ACHN (cell line): ENCODE results near the gene LY86.

Experiments used
- DNase-seq: peaks from one replicate; pipeline ENCODE4 v3.0.0-alpha.2; 2015
- in situ Hi-C: cut with HindIII; loops from 2 replicates; pipeline ENCODE4 v1.10.0; 2017; ENCODE audit warnings: low sequenced_read_pairs, low pct_ligation_motif_present, low pct_unique_long_range_greater_than_20kb

The LY86 gene

DNA sequence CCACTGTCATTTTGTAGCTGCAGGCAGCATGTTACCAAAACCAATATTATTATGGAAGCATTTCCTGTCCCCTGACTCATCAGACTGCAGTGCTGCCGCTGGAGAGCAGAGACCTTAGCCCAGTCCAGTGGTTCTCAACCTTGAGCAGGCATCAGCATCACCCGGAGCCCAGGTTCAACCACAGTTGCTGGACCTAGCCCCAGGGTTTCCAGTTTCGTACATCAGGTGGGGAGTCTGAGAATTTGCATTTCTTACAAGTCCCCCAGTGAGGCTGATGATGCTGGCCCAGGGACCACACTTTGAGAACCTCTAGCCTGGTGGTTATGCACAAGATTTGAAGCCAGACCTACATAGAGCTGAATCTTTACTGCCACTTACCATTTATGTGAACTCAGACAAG is 47.3 kb downstream of the LY86 start:
- in situ Hi-C loops = no loop called here
- no peak for DNase-seq

DNA sequence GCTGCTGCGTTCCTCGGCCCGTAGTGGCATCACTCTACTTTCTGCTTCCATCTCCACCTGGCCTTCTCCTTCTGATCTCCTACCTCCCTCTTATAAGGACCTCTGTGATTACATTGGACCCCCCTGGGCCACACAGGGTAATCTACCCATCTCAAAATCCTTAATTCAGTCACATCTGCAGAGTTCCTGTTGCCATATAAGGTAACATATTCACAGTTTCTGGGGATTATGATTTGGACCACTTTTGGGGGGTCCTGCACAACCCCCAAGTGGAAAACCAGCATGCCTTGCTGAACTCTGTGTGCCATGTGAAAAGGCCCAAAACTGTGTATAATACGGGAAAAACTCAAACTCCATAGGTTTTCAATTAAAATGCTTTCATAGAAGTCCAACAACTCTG is 51.1 kb downstream of the LY86 start:
- in situ Hi-C loops = no loop called here
- DNase-seq = no peak

DNA sequence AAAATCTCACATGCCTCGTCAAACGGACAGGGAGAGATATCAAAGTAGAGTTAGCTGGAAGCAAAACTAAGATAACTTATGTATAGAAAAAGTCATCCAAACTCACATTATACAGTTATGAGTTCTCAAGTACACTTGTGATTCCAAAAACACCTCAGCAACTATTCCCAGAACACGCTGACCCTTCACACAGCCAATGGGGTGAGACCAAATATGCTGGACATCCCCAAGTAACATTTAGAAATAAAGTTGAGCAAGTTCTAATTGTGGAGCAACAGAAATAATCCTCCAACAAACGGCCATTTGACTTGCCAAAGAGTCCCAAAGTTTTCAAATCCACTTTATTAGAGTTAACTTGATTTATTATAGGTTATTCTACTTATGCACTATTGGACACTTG is 52.4 kb downstream of the LY86 start:
- in situ Hi-C loops = no loop called here
- DNase-seq = no peak

DNA sequence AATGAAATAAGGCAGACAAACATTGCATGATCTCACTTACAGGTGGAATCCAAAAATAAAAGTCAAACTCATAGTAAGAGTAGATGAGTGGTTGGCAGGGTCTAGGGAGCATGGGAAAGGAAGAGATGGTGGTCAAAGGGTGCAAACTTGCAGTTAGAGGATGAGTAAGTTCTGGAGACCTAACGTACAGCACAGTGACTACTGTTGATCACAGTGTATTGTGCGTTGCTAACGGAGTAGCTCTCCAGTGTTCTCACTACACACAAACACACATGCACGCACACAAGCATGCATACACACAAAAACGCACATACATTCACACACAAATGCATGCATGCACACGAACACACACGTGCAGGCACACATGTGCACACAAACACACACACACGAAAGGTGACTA is 54.9 kb downstream of the LY86 start:
- no peak for DNase-seq
- in situ Hi-C loops = no loop called here

DNA sequence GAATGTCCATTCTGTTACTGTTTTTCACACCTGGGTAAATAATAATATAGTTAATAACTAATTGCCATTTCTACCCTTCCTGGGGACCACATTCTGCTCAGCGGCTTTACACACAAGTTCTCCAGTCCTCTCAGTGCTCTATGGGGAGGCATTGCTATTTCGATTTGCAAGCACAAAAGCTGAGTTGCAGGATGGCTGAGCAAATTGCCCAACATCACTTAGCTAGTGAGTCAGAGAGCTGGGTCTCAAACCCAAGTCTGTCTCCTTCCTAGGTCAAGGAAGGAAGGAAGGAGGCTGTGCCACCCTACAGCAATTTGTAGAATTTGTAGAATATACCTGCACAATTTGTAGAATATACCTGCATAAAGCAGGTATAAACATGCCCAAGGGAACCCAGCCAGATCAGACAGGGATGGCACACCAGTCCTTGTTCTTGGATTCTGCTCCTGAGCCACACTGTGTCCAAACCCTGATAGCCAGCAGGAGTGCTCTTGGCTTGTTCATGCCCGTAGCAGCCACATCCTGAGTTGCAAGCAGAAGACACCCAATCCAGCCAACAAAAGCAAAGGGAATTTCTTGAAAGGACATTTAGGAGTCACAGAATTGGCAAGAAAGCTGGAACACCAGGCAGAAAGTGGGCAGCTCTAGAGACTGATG is 56.9 kb downstream of the LY86 start:
- no peak for DNase-seq
- in situ Hi-C loops = no loop called here

DNA sequence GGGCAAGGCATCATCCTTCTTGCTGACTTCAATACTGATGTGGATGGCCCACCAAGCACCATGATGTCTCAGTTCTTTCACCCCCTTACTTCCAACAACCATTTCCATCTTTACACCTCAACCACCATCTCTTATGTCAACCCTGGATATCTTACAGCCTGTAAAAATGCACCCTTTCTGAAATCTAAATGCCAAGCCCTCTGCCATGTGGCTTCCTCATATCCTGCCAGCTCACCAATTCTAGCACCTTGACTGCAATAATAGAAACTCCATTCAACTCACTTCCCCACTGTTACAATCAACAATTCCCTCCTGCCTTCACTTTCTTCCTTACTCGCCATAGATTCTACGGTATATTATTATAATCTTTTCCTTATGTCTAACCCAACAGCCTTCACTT is 57.9 kb downstream of the LY86 start:
- in situ Hi-C loops = no loop called here

DNA sequence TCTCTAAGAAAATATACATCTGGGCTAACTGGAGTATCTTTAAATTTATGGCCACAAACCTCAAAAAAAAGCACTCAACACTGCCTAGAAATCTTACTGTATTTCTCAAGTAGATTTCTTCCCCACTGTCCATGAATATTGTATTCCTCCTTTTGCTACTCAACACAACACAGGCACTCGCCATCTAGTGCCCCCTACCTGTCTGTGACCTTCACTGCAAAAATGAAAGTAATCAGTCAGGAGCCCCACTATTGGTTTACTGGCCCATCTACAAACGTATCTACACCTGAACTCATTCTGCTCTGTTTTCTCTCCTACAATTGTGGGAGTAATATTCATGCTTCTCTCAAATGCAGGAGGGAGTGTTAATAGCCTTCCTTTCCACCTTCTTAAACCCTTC is 58.3 kb downstream of the LY86 start:
- in situ Hi-C loops = no loop called here
- no peak for DNase-seq

More for the DNA sequence above, 57.9 kb downstream of the LY86 start:
- no peak for DNase-seq

DNA sequence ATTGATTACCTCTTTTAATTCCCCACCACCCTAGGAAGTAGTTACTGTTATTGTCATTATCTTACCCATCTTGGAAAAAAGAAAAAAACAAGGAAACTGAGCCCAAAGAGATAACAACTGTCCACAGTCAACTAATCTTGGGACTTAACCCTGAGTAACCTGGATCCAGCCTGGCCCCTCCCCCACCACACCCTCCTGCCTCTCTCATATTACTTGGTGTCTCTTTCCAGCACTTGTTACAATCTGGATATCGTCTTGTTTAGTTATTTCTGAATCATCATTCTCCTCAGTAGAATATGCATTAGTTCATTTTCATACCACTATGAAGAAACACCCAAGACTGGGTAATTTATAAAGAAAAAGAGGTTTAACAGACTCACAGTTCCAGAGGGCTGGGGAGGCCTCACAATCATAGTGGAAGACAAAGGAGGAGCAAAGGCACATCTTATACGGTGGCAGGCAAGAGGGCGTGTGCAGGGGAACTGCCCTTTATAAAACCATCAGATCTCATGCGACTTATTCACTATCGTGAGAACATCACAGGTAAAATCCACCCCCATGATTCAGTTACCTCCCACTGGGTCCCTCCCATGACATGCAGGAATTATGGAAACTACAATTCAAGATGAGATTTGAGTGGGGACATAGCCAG is 60.3 kb downstream of the LY86 start:
- in situ Hi-C loops = no loop called here
- DNase-seq = no peak

DNA sequence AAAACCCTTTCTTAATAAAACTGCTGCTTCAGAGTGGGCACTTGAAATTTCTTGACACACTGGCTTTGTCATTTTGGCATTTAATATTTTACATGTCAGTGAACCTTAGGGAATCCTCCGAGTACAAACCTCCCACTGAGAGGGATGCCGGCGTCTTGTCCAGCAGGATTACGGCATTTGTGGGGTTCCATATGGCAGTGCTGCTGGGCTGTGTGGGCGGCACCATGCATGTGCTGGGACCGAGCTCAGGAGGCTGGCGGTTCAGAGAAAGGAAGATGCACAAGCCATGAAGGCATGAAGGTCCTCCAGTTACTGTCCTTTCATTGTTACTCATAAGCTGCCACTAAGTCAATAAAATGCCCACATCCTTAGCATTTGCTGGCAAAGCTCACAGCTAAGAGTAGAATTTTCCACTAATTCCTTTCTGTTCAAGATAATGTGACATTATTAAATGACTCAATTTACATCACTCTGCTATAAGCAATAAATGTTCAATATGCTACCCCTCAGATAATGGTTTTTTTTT is 61.4 kb downstream of the LY86 start:
- DNase-seq = no peak
- in situ Hi-C loops = no loop called here

DNA sequence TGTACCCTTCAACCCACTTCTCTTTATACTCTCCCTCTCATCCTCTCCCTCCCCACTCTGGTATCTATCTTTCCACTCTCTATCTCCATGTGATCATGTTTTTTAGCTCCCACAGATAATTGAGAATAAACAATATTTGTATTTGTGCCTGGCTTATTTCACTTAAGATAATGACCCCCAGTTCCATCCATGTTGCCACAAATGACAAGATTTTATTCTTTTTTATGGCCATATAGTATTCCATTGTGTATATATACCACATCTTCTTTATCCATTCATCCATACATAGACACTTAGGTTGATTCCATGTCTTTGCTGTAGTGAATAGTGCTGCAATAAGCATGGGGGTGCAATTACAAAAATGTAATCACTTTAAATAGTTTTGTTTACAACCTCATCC is 62.3 kb downstream of the LY86 start:
- in situ Hi-C loops = no loop called here
- DNase-seq = no peak

DNA sequence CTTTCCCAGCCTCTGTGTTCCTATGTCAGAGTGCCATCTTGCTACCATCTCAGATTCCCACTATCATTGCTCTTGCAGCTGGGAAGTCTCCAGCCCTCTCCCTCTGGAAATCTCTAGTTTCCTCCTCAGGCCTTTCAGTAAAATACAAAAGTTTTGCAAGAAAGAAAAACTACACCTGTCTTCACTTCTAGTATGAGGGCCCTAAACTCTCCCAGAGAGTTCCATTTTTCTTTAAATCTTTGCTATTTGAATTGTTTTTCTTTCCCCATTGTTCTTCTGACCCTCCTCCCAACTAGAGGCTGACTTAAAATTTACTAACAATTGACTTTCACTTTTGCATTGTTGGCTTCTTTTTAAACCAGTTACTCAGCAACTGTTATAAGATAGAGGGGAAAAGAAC is 62.8 kb downstream of the LY86 start:
- in situ Hi-C loops = no loop called here
- DNase-seq = no peak

DNA sequence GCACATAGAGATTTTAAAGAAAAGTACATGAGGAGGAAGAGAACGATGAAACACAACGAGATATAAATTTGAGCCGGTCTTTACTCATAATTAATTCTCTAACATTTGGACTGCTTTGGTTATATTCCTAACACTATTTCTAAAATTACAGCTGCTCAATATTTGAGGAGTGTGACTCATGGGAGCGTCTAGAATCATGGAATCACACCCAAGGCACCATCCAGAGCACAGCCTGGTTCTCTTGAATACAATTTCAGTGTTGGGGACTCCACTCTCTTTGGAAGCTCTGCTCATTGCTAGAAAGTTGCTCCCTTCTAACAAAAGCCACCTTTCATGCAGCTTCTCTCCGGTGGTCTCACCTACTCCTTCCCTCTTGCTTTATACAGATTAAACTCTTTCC is 64.4 kb downstream of the LY86 start:
- in situ Hi-C loops = no loop called here
- no peak for DNase-seq

DNA sequence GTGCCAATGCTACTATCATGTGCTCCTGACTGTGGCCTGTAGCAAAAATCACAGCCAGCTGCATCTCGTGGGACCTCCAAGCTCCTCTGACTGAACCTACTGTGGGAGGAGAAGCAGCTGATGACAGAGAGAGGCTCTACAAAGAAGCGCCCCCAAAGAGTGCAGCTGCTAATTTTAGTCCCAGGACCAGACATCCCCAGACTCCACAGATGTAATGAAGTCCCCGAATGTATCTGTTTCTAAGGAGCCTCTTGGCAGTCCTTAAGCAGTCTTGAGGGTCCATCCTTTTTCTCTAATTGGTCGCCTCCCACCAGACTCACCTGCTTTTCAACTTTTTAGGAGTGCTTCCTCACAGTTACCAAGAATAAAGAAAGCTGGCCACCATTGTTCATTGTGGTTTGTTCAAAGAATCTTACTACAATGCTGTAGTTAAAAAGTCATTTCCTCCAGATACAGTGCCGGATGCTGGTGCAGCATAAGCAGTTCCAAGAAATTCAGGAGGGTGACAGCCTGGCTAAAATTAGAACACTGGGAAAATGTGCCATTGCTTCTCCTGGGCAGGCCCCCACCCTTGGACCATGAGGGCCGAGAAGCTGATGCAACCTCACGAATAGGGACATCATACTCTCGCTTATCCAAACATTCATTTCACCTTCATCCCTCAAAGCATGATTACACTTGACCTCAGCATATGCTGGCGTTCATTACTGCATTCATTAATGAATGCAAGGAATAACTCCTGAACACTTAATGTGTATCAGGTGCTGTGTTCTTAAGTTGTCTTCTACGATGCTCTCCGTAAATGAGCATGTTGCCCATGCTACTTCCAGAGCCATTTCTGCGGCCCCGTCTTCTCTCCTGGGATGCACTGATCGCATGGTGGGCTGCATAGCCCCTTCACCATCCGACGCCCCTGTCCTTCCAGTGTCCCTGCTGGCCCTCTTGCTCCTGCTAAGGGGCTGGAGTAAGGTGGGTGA is 66.4 kb downstream of the LY86 start:
- in situ Hi-C loops = no loop called here
- no peak for DNase-seq

DNA sequence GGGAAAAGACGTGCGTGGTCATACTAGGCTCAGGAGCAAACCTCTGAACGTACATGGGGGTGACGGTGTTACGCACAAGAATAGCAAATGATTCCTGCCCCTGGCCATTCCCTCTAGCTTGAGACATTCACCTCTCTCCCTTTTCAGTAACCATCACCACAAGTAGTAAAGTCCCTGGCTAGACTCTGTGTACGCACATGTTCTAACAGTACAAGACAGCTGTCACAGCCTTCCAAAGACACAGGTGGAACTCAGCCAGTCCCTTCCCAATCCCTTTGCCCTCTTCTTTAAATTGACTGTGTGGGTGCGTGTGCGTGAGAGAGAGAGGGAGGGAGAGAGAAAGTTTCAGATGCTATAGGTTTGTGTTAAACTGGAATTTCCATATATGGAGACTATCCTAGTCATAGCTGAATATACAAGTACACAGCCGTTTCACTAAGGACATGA is 67.3 kb downstream of the LY86 start:
- no peak for DNase-seq
- in situ Hi-C loops = no loop called here

DNA sequence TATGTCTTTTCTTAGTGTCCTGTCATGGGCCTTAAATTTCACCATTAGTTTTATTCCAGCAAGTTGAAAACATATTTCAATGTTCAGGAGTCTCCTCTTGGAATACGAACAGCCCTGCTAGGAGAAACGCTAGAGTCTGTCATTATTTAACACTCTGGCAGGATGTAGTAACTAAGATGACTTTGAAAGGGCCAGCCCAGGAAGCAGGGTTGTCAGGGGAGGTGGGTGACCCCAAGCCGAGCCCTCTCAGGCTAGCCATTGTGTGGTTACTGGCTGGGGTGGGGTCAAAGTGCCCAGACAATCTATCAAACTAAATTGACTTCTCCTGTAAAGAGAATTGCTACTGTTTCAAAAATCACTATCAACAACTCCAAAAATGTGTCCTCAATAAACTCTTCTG is 67.8 kb downstream of the LY86 start:
- DNase-seq = no peak
- in situ Hi-C loops = no loop called here

DNA sequence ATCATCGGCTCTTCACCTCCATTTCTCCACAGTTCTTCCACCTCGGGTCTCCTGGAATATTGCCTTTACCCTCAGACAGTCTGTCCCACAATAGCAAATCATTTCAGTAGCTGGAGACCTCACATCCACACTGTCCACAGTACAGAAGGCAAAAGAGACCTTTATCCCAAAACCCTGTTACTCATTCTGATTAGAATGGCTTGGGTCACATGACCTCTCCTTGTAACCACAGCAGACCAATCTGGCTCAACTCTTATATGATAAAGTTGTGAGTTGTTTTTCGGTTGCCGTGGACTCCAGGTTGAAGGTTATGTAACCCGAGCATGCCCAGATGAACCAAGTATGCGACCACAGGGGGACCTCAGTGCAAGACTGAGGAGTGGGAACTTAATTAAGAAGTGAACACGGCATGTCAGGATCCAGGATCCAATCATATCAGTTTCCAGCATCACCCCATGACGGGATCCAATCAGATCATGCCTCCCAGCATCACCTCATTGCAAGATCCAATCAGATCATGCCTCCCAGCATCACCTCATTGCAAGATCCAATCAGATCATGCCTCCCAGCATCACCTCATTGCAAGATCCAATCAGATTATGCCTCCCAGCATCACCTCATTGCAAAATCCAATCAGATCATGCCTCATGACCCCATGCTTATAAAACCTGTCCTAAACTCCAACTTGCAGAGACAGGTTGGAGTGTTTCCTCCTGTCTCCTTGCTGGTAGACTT is 68.7 kb downstream of the LY86 start:
- DNase-seq = no peak
- in situ Hi-C loops = no loop called here

DNA sequence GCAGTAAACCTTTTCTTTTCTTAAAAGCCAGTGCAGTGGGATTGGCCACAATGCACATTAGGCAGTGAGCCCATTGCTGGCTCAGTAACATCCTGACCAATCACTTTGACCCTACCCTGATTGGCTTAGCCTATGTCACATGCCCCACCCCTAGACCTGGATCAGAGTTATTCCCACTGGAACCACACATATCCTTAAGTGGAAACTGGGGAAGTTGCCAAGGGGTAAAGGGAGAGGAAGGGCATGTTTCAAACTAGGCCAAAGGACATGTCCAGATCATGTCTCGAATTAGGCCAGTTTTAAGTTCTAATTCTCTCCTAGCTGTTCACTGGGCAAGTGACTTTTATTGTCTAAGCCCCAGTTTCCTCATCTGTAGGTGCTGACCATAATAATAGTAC is 69.3 kb downstream of the LY86 start:
- no peak for DNase-seq

DNA sequence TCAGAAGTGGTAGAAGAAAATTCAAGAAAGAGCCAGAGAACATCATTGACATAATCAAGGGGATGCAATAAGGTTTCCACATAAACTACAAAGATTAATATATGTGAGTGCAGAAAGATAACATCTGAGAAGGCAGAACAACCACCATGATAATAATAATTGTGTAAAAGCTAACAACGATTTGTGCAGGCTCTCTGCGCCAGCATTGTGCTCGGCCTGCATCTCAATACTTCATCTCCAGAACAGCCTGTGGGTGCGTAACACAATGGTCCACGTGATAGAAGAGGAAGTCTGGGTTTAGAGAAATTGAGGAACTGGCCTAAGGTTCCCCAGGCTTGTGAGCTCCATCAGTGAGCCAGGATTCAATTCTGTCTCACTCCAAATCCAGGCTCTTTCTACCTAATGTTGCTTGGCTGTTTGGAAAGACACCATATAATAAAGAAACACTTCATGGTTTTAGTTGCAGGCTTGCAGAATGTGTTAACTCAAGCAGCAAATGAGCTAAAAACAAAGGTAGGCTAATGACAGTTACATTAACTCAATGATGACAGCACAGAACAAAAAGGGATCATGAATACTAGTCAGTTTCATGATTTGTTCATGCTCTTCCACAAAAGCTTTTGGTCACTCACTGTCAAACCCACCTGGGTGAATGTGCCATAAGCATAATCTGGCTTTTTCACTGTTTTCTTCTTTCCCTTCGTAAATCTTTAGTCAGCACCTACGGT is 71.2 kb downstream of the LY86 start:
- in situ Hi-C loops = no loop called here
- DNase-seq = no peak

More for the DNA sequence above, 69.3 kb downstream of the LY86 start:
- in situ Hi-C loops = no loop called here
